GM12891 (cell line): ENCODE data around the gene FAM168A.

Experiments
- PAX5 ChIP-seq: IDR thresholded peaks from 2 replicates; pipeline ENCODE4 v1.6.1; 2011; ENCODE audit warnings: low read length, moderate library complexity, mild to moderate bottlenecking; ENCODE audit not compliant: insufficient read depth, severe bottlenecking
- POLR2A ChIP-seq: IDR thresholded peaks from 2 replicates; pipeline ENCODE4 v1.6.1; 2011; ENCODE audit warnings: low read depth, low read length, control low read depth
- POLR2AphosphoS5 ChIP-seq: IDR thresholded peaks from 2 replicates; pipeline ENCODE4 v1.6.1; 2011; ENCODE audit warnings: low read depth, low read length, control low read depth

GRCh38 chr11:73508243-73509176, 89.4 kb downstream of the FAM168A start:
- TF ChIP-seq POLR2A, result no peak
- no peak for TF ChIP-seq PAX5
- TF ChIP-seq POLR2AphosphoS5, result no peak
